ENCODE measurements around the gene RBM44.

RBM44 gene

GRCh38 chr2:237854295-237854694, 55.7 kb downstream of the RBM44 start:
- Histone ChIP-seq H3K9me3 (ENCODE audit: low read depth, low read length) (no peaks in the 10 kb centered on the region), H3K36me3 (ENCODE audit: insufficient read depth, low read length) (no peaks in the 10 kb centered on the region), H3K27ac (no peak overlapping the region), H3K4me3 (no peak overlapping the region), H3K9ac (ENCODE audit: insufficient read length) (no peak overlapping the region)
- DNase-seq (ENCODE audit: low read depth, low spot score): no peak
- TF ChIP-seq EZH2 (IDR thresholded peaks at IDR 0.05) (no peak), POLR2AphosphoS5 (IDR thresholded peaks at IDR 0.05; ENCODE audit: borderline replicate concordance, low read depth, low read length) (no peak), FOXP2 (optimal IDR thresholded peaks at IDR 0.05; ENCODE audit: control extremely low read depth, extremely low read length, insufficient read depth) (no peak)

DNA sequence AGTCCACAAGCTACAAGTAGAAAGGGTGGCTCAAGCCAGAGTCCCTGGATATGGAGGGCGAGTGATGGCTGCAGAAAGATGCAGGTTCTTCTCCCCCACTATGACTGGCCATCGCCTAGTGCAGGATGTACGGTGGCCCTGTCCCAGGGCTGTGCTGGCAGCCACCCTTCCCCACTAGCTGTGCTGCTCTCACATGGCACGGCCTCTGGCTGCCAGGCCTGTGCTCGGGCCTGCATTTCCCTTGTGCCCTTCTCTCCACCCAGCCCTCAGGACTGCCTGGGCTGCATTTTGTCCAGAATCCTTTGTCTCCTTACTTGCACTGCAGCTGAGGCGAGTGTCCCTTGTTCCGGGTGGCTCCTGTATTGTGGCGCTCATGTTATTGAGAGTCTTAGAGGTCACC, 59.2 kb downstream of the RBM44 start:
- Histone ChIP-seq H3K4me3 (no peak overlapping the region), H3K27ac (no peak overlapping the region), H3K36me3 (ENCODE audit: insufficient read depth, low read length) (no peaks in the 10 kb centered on the region), H3K9me3 (ENCODE audit: low read depth, low read length) (no peaks in the 10 kb centered on the region), H3K9ac (ENCODE audit: insufficient read length) (no peak overlapping the region)
- no peak for TF ChIP-seq POLR2AphosphoS5 (IDR thresholded peaks at IDR 0.05; ENCODE audit: borderline replicate concordance, low read depth, low read length)
- TF ChIP-seq EZH2 (IDR thresholded peaks at IDR 0.05): no peak
- TF ChIP-seq FOXP2 (optimal IDR thresholded peaks at IDR 0.05; ENCODE audit: control extremely low read depth, extremely low read length, insufficient read depth): no peak
- DNase-seq (ENCODE audit: low read depth, low spot score): no peak

GRCh38 chr2:237858294-237859081, 59.9 kb downstream of the RBM44 start:
- TF ChIP-seq POLR2AphosphoS5 (IDR thresholded peaks at IDR 0.05; ENCODE audit: borderline replicate concordance, low read depth, low read length): no peak
- peak overlapping the region; percentile 59 for H3K9ac ChIP-seq (ENCODE audit: insufficient read length)
- DNase-seq (ENCODE audit: low read depth, low spot score): no peak
- H3K9me3 ChIP-seq (ENCODE audit: low read depth, low read length): no peaks in the 10 kb centered on the region
- no peak overlapping the region for H3K27ac ChIP-seq
- no peaks in the 10 kb centered on the region for H3K36me3 ChIP-seq (ENCODE audit: insufficient read depth, low read length)
- H3K4me3 ChIP-seq: peak overlapping the region; percentile 96

GRCh38 chr2:237859082-237859433, 60.5 kb downstream of the RBM44 start:
- TF ChIP-seq POLR2AphosphoS5 (IDR thresholded peaks at IDR 0.05; ENCODE audit: borderline replicate concordance, low read depth, low read length) (no peak), FOXP2 (optimal IDR thresholded peaks at IDR 0.05; ENCODE audit: control extremely low read depth, extremely low read length, insufficient read depth) (no peak), EZH2 (IDR thresholded peaks at IDR 0.05) (no peak)

DNA sequence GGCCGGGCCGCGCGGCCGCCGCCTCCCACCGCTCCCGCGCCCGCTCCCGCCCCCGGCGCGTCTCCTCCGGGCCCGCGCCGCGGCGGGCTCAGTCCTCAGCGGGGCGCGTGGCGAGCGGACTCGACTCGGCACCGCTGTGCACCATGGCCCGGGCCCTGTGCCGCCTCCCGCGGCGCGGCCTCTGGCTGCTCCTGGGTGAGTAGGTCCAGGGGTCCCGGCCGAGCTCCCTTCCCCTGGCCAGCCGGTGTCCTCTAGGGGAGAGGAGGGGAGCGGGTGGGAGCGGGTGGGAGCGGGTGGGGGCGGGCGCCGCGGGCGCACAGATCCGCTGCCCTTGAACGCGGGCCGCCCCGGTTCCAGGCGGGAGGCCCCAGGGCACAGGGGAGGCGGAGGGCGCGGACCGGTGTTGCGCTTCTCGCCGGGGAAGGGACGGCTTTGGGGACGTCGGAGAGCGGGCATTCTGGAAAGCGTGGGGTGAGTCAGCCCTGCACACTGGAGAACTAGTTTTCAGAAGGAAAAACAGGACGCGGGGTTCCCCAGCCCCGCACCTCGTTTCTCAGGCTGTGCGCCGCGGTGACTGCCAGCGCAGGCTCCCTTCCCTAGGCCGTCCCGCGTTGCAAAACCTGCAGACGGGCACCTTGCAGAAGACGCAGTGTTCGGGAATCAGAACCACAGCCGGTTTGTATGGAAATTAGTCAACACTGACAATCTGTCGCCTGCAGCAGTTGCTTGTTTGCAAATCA, 61.1 kb downstream of the RBM44 start, which contains the start of gene RAMP1:
Gene RAMP1 (plus strand): TSS at position 91 of the 740 bp plus-strand sequence. CDS start 53 bp downstream, at position 144.
- Histone ChIP-seq H3K4me3 (peak within 1 kb of the TSS; percentile 96), H3K9ac (ENCODE audit: insufficient read length) (peak within 1 kb of the TSS; percentile 87), H3K9me3 (ENCODE audit: low read depth, low read length) (no peaks in the 10 kb centered on the region), H3K27ac (peak within 1 kb of the TSS; percentile 33), H3K36me3 (ENCODE audit: insufficient read depth, low read length) (no peaks in the 10 kb centered on the region)
- no peak for DNase-seq (ENCODE audit: low read depth, low spot score)
- TF ChIP-seq EZH2 (IDR thresholded peaks at IDR 0.05) (no peak), POLR2AphosphoS5 (IDR thresholded peaks at IDR 0.05; ENCODE audit: borderline replicate concordance, low read depth, low read length) (no peak; the same call in 1 of the 2 replicates), FOXP2 (optimal IDR thresholded peaks at IDR 0.05; ENCODE audit: control extremely low read depth, extremely low read length, insufficient read depth) (no peak)

More at GRCh38 chr2:237859082-237859433, 60.5 kb downstream of the RBM44 start:
- H3K9me3 ChIP-seq (ENCODE audit: low read depth, low read length): no peaks in the 10 kb centered on the region
- H3K27ac ChIP-seq: no peak overlapping the region
- H3K9ac ChIP-seq (ENCODE audit: insufficient read length): peak overlapping the region; percentile 59
- H3K4me3 ChIP-seq: peak overlapping the region; percentile 96
- no peak for DNase-seq (ENCODE audit: low read depth, low spot score)
- H3K36me3 ChIP-seq (ENCODE audit: insufficient read depth, low read length): no peaks in the 10 kb centered on the region

GRCh38 chr2:237860273-237860935, 61.8 kb downstream of the RBM44 start:
- DNase-seq (ENCODE audit: low read depth, low spot score): no peak
- Histone ChIP-seq H3K9me3 (ENCODE audit: low read depth, low read length) (no peaks in the 10 kb centered on the region), H3K4me3 (peak overlapping the region; percentile 96), H3K27ac (peak overlapping the region; percentile 33), H3K9ac (ENCODE audit: insufficient read length) (peak overlapping the region; percentile 87), H3K36me3 (ENCODE audit: insufficient read depth, low read length) (no peaks in the 10 kb centered on the region)
- TF ChIP-seq EZH2 (IDR thresholded peaks at IDR 0.05) (no peak), FOXP2 (optimal IDR thresholded peaks at IDR 0.05; ENCODE audit: control extremely low read depth, extremely low read length, insufficient read depth) (no peak), POLR2AphosphoS5 (IDR thresholded peaks at IDR 0.05; ENCODE audit: borderline replicate concordance, low read depth, low read length) (no peak)

DNA sequence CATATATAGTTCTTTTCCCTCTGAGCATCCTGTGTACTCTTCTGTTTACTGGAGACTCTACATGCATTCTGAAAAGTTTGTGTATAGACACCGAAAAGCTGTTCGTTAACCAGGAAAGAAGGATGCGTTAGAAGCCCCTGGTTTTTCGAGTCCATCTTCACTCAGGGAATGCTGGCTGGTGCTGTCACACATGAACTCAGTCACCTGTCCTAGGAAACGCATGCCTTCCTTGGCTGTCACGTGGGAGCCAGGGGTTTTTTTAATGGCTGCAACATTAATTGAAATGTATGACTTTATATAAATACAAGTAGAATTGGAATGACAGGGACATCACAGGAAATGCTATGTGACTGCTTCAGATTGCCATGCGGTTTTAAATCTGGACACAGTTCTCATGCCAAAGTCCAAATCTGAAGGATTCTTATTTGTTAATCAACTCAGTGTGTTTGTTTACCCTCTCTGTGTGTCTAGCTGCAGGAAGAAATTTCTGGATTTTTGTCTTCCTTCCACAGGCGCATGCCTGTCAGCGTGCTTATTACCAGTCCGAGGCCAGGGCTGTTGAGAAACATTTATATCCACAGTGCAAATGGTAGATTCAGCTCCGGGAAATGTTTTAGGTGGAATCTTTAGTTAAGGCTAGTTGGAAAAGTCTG, 63.4 kb downstream of the RBM44 start:
- H3K36me3 ChIP-seq (ENCODE audit: insufficient read depth, low read length): no peaks in the 10 kb centered on the region
- H3K9ac ChIP-seq (ENCODE audit: insufficient read length): no peak overlapping the region
- H3K9me3 ChIP-seq (ENCODE audit: low read depth, low read length): no peaks in the 10 kb centered on the region
- H3K27ac ChIP-seq: peak overlapping the region; percentile 44
- H3K4me3 ChIP-seq: peak overlapping the region; percentile 96
- TF ChIP-seq FOXP2 (optimal IDR thresholded peaks at IDR 0.05; ENCODE audit: control extremely low read depth, extremely low read length, insufficient read depth): no peak
- no peak for TF ChIP-seq POLR2AphosphoS5 (IDR thresholded peaks at IDR 0.05; ENCODE audit: borderline replicate concordance, low read depth, low read length)
- TF ChIP-seq EZH2 (IDR thresholded peaks at IDR 0.05): no peak
- no peak for DNase-seq (ENCODE audit: low read depth, low spot score)

DNA sequence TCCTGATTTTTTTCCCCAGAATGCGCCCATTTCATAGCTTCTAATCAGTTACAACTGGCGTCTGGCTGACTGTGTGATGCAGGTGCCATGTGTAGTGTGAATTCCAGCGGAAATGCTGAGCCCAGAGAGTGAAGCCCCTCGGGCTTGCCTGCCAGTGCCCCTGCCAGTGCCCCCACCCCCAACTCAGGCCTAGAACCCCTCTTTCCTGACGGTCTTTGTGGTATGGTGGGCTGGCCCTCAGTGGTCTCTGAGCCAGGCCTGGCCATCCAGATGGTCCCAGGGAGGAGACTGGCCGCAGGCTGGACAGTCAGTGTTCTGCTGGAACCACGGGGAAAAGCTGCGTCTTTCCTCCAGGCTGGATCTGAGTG, 63.9 kb downstream of the RBM44 start:
- no peak overlapping the region for H3K4me3 ChIP-seq
- TF ChIP-seq FOXP2 (optimal IDR thresholded peaks at IDR 0.05; ENCODE audit: control extremely low read depth, extremely low read length, insufficient read depth) (no peak), POLR2AphosphoS5 (IDR thresholded peaks at IDR 0.05; ENCODE audit: borderline replicate concordance, low read depth, low read length) (no peak), EZH2 (IDR thresholded peaks at IDR 0.05) (no peak)
- no peak for DNase-seq (ENCODE audit: low read depth, low spot score)
- H3K36me3 ChIP-seq (ENCODE audit: insufficient read depth, low read length): no peaks in the 10 kb centered on the region
- H3K27ac ChIP-seq: no peak overlapping the region
- H3K9ac ChIP-seq (ENCODE audit: insufficient read length): no peak overlapping the region
- H3K9me3 ChIP-seq (ENCODE audit: low read depth, low read length): no peaks in the 10 kb centered on the region
